H1 (cell line): ENCODE data around the gene GLTP. TPM values are rescaled to one million over a fixed set of nuclear protein-coding genes. Genes with fewer than 3 reads are reported as not detected.

Source experiments
- CTCF ChIA-PET: fragments of 300-600 bp; sonication (Branson Sonifier 250); formaldehyde crosslinking; loops from one replicate; lab custom pipeline; 2021; ENCODE audit not compliant: partially characterized antibody; lab: Charles Lee
- POLR2A ChIA-PET: fragments of 300-600 bp; sonication (Branson Sonifier 250); formaldehyde crosslinking; loops from one replicate; lab custom pipeline; 2021; ENCODE audit warnings: inconsistent platforms; ENCODE audit not compliant: partially characterized antibody; lab: Charles Lee
- DNase-seq, 2 experiments: peaks; one replicate each; pipeline versions ENCODE4 v3.0.0 to v3.0.0-alpha.2; 2010 to 2022; ENCODE audit warnings: low spot score in 2 of 2, low read depth in 1 of 2, mixed read lengths in 1 of 2
- FAIRE-seq: peaks from 2 replicates; lab custom pipeline; 2011; peaks lifted over from hg19 to GRCh38; lab: Jason Lieb, UNC
- H2AFZ ChIP-seq: 2 replicates; pipeline ENCODE4 v1.8.1; 2012; ENCODE audit warnings: low read length, inconsistent platforms
- H2AK5ac ChIP-seq: 2 replicates; pipeline ENCODE4 v1.6.1; 2013; ENCODE audit warnings: low read depth, low read length
- H2BK120ac ChIP-seq: replicated peaks from 2 replicates; pipeline ENCODE3; 2013; ENCODE audit warnings: low read depth, low read length, inconsistent platforms
- H2BK12ac ChIP-seq: 2 replicates; pipeline ENCODE4 v1.6.1; 2013; ENCODE audit warnings: low read depth, low read length
- H2BK15ac ChIP-seq: 2 replicates; pipeline ENCODE4 v1.6.1; 2013; ENCODE audit warnings: low read length
- H2BK20ac ChIP-seq: 2 replicates; pipeline ENCODE4 v1.6.1; 2013; ENCODE audit warnings: low read length
- H2BK5ac ChIP-seq: 2 replicates; pipeline ENCODE4 v1.6.1; 2013; ENCODE audit warnings: low read depth, low read length
- H3K14ac ChIP-seq: 2 replicates; pipeline ENCODE4 v1.6.1; 2013; ENCODE audit warnings: inconsistent platforms; ENCODE audit not compliant: insufficient read length
- H3K18ac ChIP-seq: 2 replicates; pipeline ENCODE4 v1.6.1; 2013; ENCODE audit warnings: low read length; ENCODE audit errors: extremely low read depth
- H3K23ac ChIP-seq: 2 replicates; pipeline ENCODE4 v1.6.1; 2013; ENCODE audit warnings: inconsistent platforms; ENCODE audit not compliant: insufficient read length
- H3K23me2 ChIP-seq: 2 replicates; pipeline ENCODE4 v1.6.1; 2013; ENCODE audit warnings: low read depth, low read length
- H3K27ac ChIP-seq: 2 replicates; pipeline ENCODE4 v1.6.1; 2011; ENCODE audit warnings: low read depth, low read length, inconsistent platforms
- H3K27me3 ChIP-seq, 4 experiments: replicated peaks in 1 of 4; 1 replicate in 1 of 4; 2 replicates in 3 of 4; pipeline versions ENCODE4 v1.6.1 to v1.8.1; 2011 to 2013; ENCODE audit warnings: low read length in 3 of 4, mild to moderate bottlenecking in 3 of 4, inconsistent platforms in 2 of 4, mixed read lengths in 2 of 4, moderate library complexity in 1 of 4; ENCODE audit not compliant: control insufficient read depth in 3 of 4, insufficient read depth in 3 of 4; ENCODE audit errors: extremely low read depth in 1 of 4
- H3K36me3 ChIP-seq, 4 experiments: 2 replicates each; pipeline versions ENCODE4 v1.6.1 to v1.8.1; 2011 to 2013; ENCODE audit warnings: mild to moderate bottlenecking in 4 of 4, low read length in 3 of 4, moderate library complexity in 2 of 4, control low read depth in 1 of 4, inconsistent platforms in 1 of 4; ENCODE audit not compliant: insufficient read depth in 4 of 4, control insufficient read depth in 2 of 4
- H3K4ac ChIP-seq: replicated peaks from 2 replicates; pipeline ENCODE3; 2013; ENCODE audit warnings: low read length, low read depth, mixed read lengths, inconsistent platforms; ENCODE audit not compliant: insufficient read length
- H3K4me1 ChIP-seq, 4 experiments: replicated peaks in 1 of 4; 1 replicate in 1 of 4; 2 replicates in 3 of 4; pipeline versions ENCODE4 v1.6.1 to v1.8.1; 2011 to 2013; ENCODE audit warnings: low read length in 3 of 4, inconsistent platforms in 2 of 4, mixed read lengths in 1 of 4; ENCODE audit not compliant: insufficient read depth in 4 of 4, control insufficient read depth in 3 of 4
- H3K4me2 ChIP-seq, 2 experiments: 2 replicates each; pipeline versions ENCODE4 v1.6.1 to v1.8.1; 2011 to 2013; ENCODE audit warnings: low read depth in 2 of 2, low read length in 2 of 2, control low read depth in 1 of 2, inconsistent platforms in 1 of 2, mild to moderate bottlenecking in 1 of 2; ENCODE audit not compliant: insufficient read depth in 1 of 2
- H3K4me3 ChIP-seq, 4 experiments: fragments of 200-600, 300-600 bp in 1 of 4; sonication (generic), shearing (Covaris generic), sonication (Bioruptor Twin) in 1 of 4; 2 replicates each; pipeline versions ENCODE4 v1.5.1 to v1.8.1; 2011 to 2016; ENCODE audit warnings: low read length in 4 of 4, low read depth in 3 of 4, control low read depth in 2 of 4, inconsistent platforms in 2 of 4, mild to moderate bottlenecking in 2 of 4, mixed read lengths in 1 of 4, moderate library complexity in 1 of 4; ENCODE audit not compliant: insufficient read depth in 2 of 4; ENCODE audit errors: extremely low read depth in 1 of 4
- H3K56ac ChIP-seq: replicated peaks from 2 replicates; pipeline ENCODE3; 2013; ENCODE audit warnings: low read depth, mild to moderate bottlenecking, mixed read lengths, low read length, inconsistent platforms; ENCODE audit not compliant: insufficient read length
- H3K79me1 ChIP-seq: 2 replicates; pipeline ENCODE4 v1.6.1; 2013; ENCODE audit warnings: low read depth, low read length, control low read depth
- H3K79me2 ChIP-seq, 2 experiments: 2 replicates each; pipeline versions ENCODE4 v1.6.1 to v1.8.1; 2012 to 2013; ENCODE audit warnings: low read length in 2 of 2, mild to moderate bottlenecking in 2 of 2, inconsistent platforms in 1 of 2; ENCODE audit not compliant: insufficient read depth in 2 of 2, control insufficient read depth in 1 of 2
- H3K9ac ChIP-seq, 4 experiments: replicated peaks in 1 of 4; 1 replicate in 1 of 4; 2 replicates in 3 of 4; pipeline versions ENCODE4 v1.6.1 to v1.8.1; 2011 to 2013; ENCODE audit warnings: low read depth in 3 of 4, low read length in 3 of 4, control low read depth in 2 of 4, mild to moderate bottlenecking in 2 of 4, moderate library complexity in 2 of 4, inconsistent platforms in 1 of 4; ENCODE audit errors: extremely low read depth in 1 of 4
- H3K9me3 ChIP-seq, 2 experiments: 2 replicates each; pipeline versions ENCODE4 v1.6.1 to v1.8.1; 2012 to 2013; ENCODE audit warnings: mild to moderate bottlenecking in 2 of 2, moderate library complexity in 2 of 2, control low read depth in 1 of 2, inconsistent platforms in 1 of 2, low read depth in 1 of 2, low read length in 1 of 2, mixed read lengths in 1 of 2; ENCODE audit not compliant: insufficient read depth in 2 of 2
- H4K20me1 ChIP-seq, 2 experiments: replicated peaks in 1 of 2; 2 replicates each; pipeline versions ENCODE3 to v1.8.1; 2011 to 2013; ENCODE audit warnings: inconsistent platforms in 2 of 2, low read length in 2 of 2, mild to moderate bottlenecking in 1 of 2; ENCODE audit not compliant: insufficient read depth in 2 of 2, control insufficient read depth in 1 of 2
- H4K5ac ChIP-seq: 2 replicates; pipeline ENCODE4 v1.6.1; 2013; ENCODE audit warnings: low read length, low read depth, mixed read lengths, inconsistent platforms; ENCODE audit not compliant: insufficient read length
- H4K8ac ChIP-seq: 2 replicates; pipeline ENCODE4 v1.8.0; 2013; ENCODE audit warnings: mild to moderate bottlenecking, moderate library complexity, low read length, inconsistent platforms; ENCODE audit not compliant: insufficient read depth; ENCODE audit errors: extremely low read depth
- H4K91ac ChIP-seq: replicated peaks from 2 replicates; pipeline ENCODE3; 2013; ENCODE audit warnings: low read length, mixed read lengths, inconsistent platforms; ENCODE audit not compliant: insufficient read length
- ATF2 ChIP-seq: IDR thresholded peaks from 2 replicates; pipeline ENCODE4 v1.6.1; 2012; ENCODE audit warnings: low read length, inconsistent platforms
- EP300 ChIP-seq, 2 experiments: IDR thresholded peaks; 1 replicate in 1 of 2; 2 replicates in 1 of 2; pipeline ENCODE4 v1.6.1; 2011 to 2012; ENCODE audit warnings: low read depth in 2 of 2, low read length in 2 of 2, mild to moderate bottlenecking in 2 of 2, borderline replicate concordance in 1 of 2, inconsistent platforms in 1 of 2, moderate library complexity in 1 of 2
- KDM5A ChIP-seq: fragments of 200-600 bp; IDR thresholded peaks from 2 replicates; pipeline ENCODE4 v1.7.1; 2012; ENCODE audit warnings: mild to moderate bottlenecking, low read length, inconsistent platforms, mixed read lengths
- POLR2AphosphoS5 ChIP-seq: IDR thresholded peaks from 2 replicates; pipeline ENCODE4 v1.6.1; 2011; ENCODE audit warnings: low read depth, low read length
- SUZ12 ChIP-seq: fragments of 200-600 bp; sonication (generic); IDR thresholded peaks from 2 replicates; pipeline ENCODE4 v1.6.1; 2012; ENCODE audit warnings: mild to moderate bottlenecking, inconsistent platforms, low read length, moderate library complexity, mixed read lengths
- polyA plus RNA-seq, 7 experiments: library from polyadenylated mRNA; depleted of rRNA in 3 of 7; stranded (reverse) in 5 of 7; unstranded in 2 of 7; fragments of >200 nt in 5 of 7; fragments of 200-250 nt in 2 of 7; gene quantifications; 1 replicate in 5 of 7; 2 replicates in 1 of 7; 4 replicates in 1 of 7; pipeline versions ENCODE4 v1.2.1 to v1.2.3, GENCODE V29; 2011 to 2013; ENCODE audit warnings: missing spikeins in 2 of 7, mixed read lengths in 2 of 7
- total RNA-seq: library from RNA; stranded (reverse); fragmentation: NEBNext Ultra II Directional; extraction: Animal tissue kit (Norgen Biotek cat#: 25700); gene quantifications from 2 replicates; pipeline ENCODE4 v1.2.1, GENCODE V29; 2021

The GLTP gene
- total and polyA plus RNA-seq, 2 of the 8 experiments (the other 6 are each of a cell fraction or from before 2014, with no cell fraction given): 9.8 to 26.1 TPM

- H2AK5ac ChIP-seq: no peak overlapping the region
- CTCF ChIA-PET: interaction anchor here (1.6 to 3.3 kb wide), 3 partner anchors 13 to 47 kb away, joined by 3 to 37 read pairs (median 4); no protein-coding TSS in a partner anchor
- H2BK12ac ChIP-seq: no peak overlapping the region
- H2AFZ ChIP-seq: no peak overlapping the region
- peaks cover 9% of the 10 kb centered on the region; the same call in 1 of the 2 replicates for H3K79me1 ChIP-seq
- H3K23me2 ChIP-seq: peaks cover 14% of the 10 kb centered on the region
- H2BK15ac ChIP-seq: no peak overlapping the region
- no peak overlapping the region for H3K4me2 ChIP-seq
- peaks cover 0 to 33% of the 10 kb centered on the region in 2 experiments; a peak in 2 of 4 replicates for H3K79me2 ChIP-seq
- peaks cover 3 to 11% of the 10 kb centered on the region in 2 experiments for H4K20me1 ChIP-seq
- no peak overlapping the region for H3K56ac ChIP-seq
- H3K4me1 ChIP-seq: peaks cover 7 to 21% (median 9%) of the 10 kb centered on the region in 4 experiments; a peak in 6 of 7 replicates
- H3K14ac ChIP-seq: no peak overlapping the region
- no peak overlapping the region for H2BK5ac ChIP-seq
- H4K5ac ChIP-seq: no peak overlapping the region
- no peak overlapping the region for H2BK20ac ChIP-seq
- FAIRE-seq: no peak
- no peak overlapping the region for H3K27ac ChIP-seq
- H3K4me3 ChIP-seq: no peak overlapping the region
- H3K27me3 ChIP-seq: no peaks in the 10 kb centered on the region; a peak in 1 of 7 replicates
- no peaks in the 10 kb centered on the region for H3K9me3 ChIP-seq
- DNase-seq: no peak
- no peak overlapping the region for H3K4ac ChIP-seq
- no peak overlapping the region for H4K8ac ChIP-seq
- H3K9ac ChIP-seq: no peak overlapping the region
- no peak overlapping the region for H2BK120ac ChIP-seq
- H3K23ac ChIP-seq: no peak overlapping the region
- H3K36me3 ChIP-seq: no peaks in the 10 kb centered on the region
- POLR2A ChIA-PET: no interaction called here
- no peak overlapping the region for H3K18ac ChIP-seq
- no peak overlapping the region for H4K91ac ChIP-seq
- TF ChIP-seq SUZ12 (no peak), POLR2AphosphoS5 (no peak), KDM5A (no peak), EP300 (IDR thresholded peaks at IDR 0.05; ENCODE audit: borderline replicate concordance in 1 of 2, low read depth in 2 of 2, low read length in 2 of 2) (no peak), ATF2 (no peak)
Measured at GRCh38 chr12:109876406-109876805, 3.9 kb downstream of the GLTP start.
